ENCODE measurements around the gene LAGE3. TPM values are rescaled to one million over a fixed set of nuclear protein-coding genes. Genes with fewer than 3 reads are reported as not detected.

The LAGE3 gene
- total RNA-seq, 6 experiments from 2014 or later = 8.4 to 24.9 (median 10.8) TPM

- Histone ChIP-seq H3K4me3 (no peak overlapping the region), H3K4me1 (peaks cover 0 to 2% (median 0%) of the 10 kb centered on the region in 4 donors), H3K9me3 (no peaks in the 10 kb centered on the region), H3K36me3 (peaks cover 0 to 2% (median 0%) of the 10 kb centered on the region in 4 donors), H3K27me3 (no peaks in the 10 kb centered on the region), H3K27ac (no peak overlapping the region)
- intact Hi-C loops (cut with DNase I) = no loop called here
- no peak for TF ChIP-seq POLR2A (IDR thresholded peaks at IDR 0.05)
- no peak for TF ChIP-seq CTCF (IDR thresholded peaks at IDR 0.05)
- 67% methylated on average over 1 of the region's 7 CpGs for WGBS (ENCODE audit: insufficient coverage, low coverage, low lambda C conversion rate, missing lambda C conversion rate)
- ATAC-seq (no peak), DNase-seq (no peak)
Measured at GRCh38 chrX:154434394-154435168, 44.5 kb downstream of the LAGE3 start.

GRCh38 chrX:154433605-154434004 is 45.5 kb downstream of the LAGE3 start:
- Histone ChIP-seq H3K4me3 (no peak overlapping the region), H3K4me1 (peaks cover 0 to 5% (median 0%) of the 10 kb centered on the region in 4 donors), H3K9me3 (no peaks in the 10 kb centered on the region), H3K27me3 (no peaks in the 10 kb centered on the region), H3K27ac (no peak overlapping the region), H3K36me3 (peaks cover 0 to 2% (median 0%) of the 10 kb centered on the region in 4 donors)
- no CpG with 5 or more reads among the region's 7 CpGs for WGBS (ENCODE audit: insufficient coverage, low coverage, low lambda C conversion rate, missing lambda C conversion rate)
- intact Hi-C loops (cut with DNase I) = no loop called here
- TF ChIP-seq POLR2A (IDR thresholded peaks at IDR 0.05) (no peak), CTCF (IDR thresholded peaks at IDR 0.05) (no peak)
- DNase-seq (no peak), ATAC-seq (no peak)

- TF ChIP-seq CTCF (IDR thresholded peaks at IDR 0.05) (no peak), POLR2A (IDR thresholded peaks at IDR 0.05) (no peak)
- no CpG with 5 or more reads among the region's 8 CpGs for WGBS (ENCODE audit: insufficient coverage, low coverage, low lambda C conversion rate, missing lambda C conversion rate)
- Histone ChIP-seq H3K36me3 (peaks cover 0 to 2% (median 0%) of the 10 kb centered on the region in 4 donors), H3K4me1 (peaks cover 0 to 9% (median 0%) of the 10 kb centered on the region in 4 donors), H3K4me3 (no peak overlapping the region), H3K27ac (no peak overlapping the region), H3K27me3 (no peaks in the 10 kb centered on the region), H3K9me3 (no peaks in the 10 kb centered on the region)
- ATAC-seq = no peak
- intact Hi-C loops (cut with DNase I) = no loop called here
- DNase-seq = no peak
Measured at GRCh38 chrX:154432210-154432609, 46.9 kb downstream of the LAGE3 start.

- Histone ChIP-seq H3K4me3 (no peak overlapping the region), H3K27me3 (no peaks in the 10 kb centered on the region), H3K36me3 (peaks cover 0 to 2% (median 0%) of the 10 kb centered on the region in 4 donors), H3K27ac (no peak overlapping the region), H3K9me3 (no peaks in the 10 kb centered on the region), H3K4me1 (peaks cover 0 to 11% (median 0%) of the 10 kb centered on the region in 4 donors)
- TF ChIP-seq CTCF (IDR thresholded peaks at IDR 0.05) (no peak), POLR2A (IDR thresholded peaks at IDR 0.05) (no peak)
- intact Hi-C loops (cut with DNase I) = no loop called here
- WGBS (ENCODE audit: insufficient coverage, low coverage, low lambda C conversion rate, missing lambda C conversion rate) = 77% methylated on average over 4 of the region's 5 CpGs
- no peak for DNase-seq
- peak in 2 of 4 donors; percentile 2 to 11 for ATAC-seq
Measured at GRCh38 chrX:154431341-154431740, 47.7 kb downstream of the LAGE3 start.

Data from right lobe of liver (tissue), 6 donors.